Muscle layer of colon (tissue), 2 donors: ENCODE measurements around the gene C10orf71.

ENCODE experiments used
- H3K27ac ChIP-seq: one replicate; pipeline ENCODE4 v1.7.0; 2013; ENCODE audit warnings: low read depth, mild to moderate bottlenecking, low read length, moderate library complexity
- H3K27me3 ChIP-seq, 2 donors: one replicate each; pipeline ENCODE4 v1.7.0; 2013; ENCODE audit warnings: low read length in 2 of 2, mild to moderate bottlenecking in 2 of 2; ENCODE audit not compliant: insufficient read depth in 2 of 2, control insufficient read depth in 1 of 2
- H3K36me3 ChIP-seq: one replicate; pipeline ENCODE4 v1.7.0; 2013; ENCODE audit warnings: mild to moderate bottlenecking, low read length; ENCODE audit not compliant: insufficient read depth
- H3K4me1 ChIP-seq: one replicate; pipeline ENCODE4 v1.7.0; 2013; ENCODE audit warnings: mild to moderate bottlenecking, low read length; ENCODE audit not compliant: insufficient read depth
- H3K4me3 ChIP-seq, 2 donors: one replicate each; pipeline ENCODE4 v1.7.0; 2013; ENCODE audit warnings: low read length in 2 of 2, low read depth in 1 of 2, mild to moderate bottlenecking in 1 of 2, moderate library complexity in 1 of 2
- H3K9ac ChIP-seq: one replicate; pipeline ENCODE4 v1.7.0; 2013; ENCODE audit warnings: low read length
- H3K9me3 ChIP-seq: one replicate; pipeline ENCODE4 v1.7.0; 2013; ENCODE audit warnings: mild to moderate bottlenecking, low read length
- donor health status: abdominal sarcoma.
- donor health status: Adenocarcinoma of cecum.

Gene C10orf71

DNA sequence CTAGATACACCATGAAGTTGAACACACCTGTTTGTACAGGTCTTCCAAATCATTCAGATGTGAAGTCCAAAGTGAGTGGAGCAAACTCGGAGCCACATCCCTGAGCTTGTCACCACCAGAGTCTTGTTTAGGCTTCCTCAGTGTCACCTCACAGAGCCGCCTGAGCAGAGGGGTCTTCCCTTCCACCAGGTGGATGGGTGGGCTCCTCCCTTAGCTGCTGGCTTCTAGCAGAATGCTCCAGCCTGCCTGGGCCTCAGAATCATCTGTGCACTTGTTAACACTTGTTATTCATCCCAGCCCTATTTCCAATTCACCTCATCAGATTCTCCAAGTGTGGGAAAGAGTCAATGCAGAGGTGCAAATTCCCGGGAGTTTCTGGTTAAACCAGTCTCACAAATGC is 32.5 kb downstream of the C10orf71 start:
- H3K27ac ChIP-seq, result no peak overlapping the region
- no peaks in the 10 kb centered on the region for H3K9me3 ChIP-seq
- no peaks in the 10 kb centered on the region for H3K36me3 ChIP-seq
- no peak overlapping the region for H3K4me3 ChIP-seq
- no peak overlapping the region for H3K9ac ChIP-seq
- no peaks in the 10 kb centered on the region for H3K4me1 ChIP-seq
- H3K27me3 ChIP-seq, result no peaks in the 10 kb centered on the region

DNA sequence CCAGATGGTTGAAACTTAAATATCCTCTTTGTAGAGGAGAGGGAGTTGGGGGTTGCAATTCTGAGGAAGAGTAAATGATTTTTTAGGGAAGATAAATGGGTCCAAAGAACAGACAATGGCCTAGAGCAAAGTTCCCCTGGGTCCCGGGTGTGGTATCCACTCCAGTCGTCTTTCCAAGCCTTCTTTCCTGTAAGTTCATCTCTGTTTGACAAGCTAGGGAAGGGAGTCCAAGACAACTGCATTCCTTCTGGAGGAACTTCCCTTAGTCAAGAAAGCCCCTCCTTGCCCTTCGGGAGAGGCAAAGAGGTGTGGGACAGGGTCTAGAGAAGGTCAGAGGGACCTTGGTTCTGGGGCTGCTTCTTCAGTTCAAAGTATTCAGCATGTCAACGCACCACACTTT is 33.4 kb downstream of the C10orf71 start:
- H3K4me1 ChIP-seq, result no peaks in the 10 kb centered on the region
- no peaks in the 10 kb centered on the region for H3K9me3 ChIP-seq
- H3K36me3 ChIP-seq, result no peaks in the 10 kb centered on the region
- H3K9ac ChIP-seq, result no peak overlapping the region
- no peak overlapping the region for H3K27ac ChIP-seq
- H3K4me3 ChIP-seq, result no peak overlapping the region
- H3K27me3 ChIP-seq, result no peaks in the 10 kb centered on the region

DNA sequence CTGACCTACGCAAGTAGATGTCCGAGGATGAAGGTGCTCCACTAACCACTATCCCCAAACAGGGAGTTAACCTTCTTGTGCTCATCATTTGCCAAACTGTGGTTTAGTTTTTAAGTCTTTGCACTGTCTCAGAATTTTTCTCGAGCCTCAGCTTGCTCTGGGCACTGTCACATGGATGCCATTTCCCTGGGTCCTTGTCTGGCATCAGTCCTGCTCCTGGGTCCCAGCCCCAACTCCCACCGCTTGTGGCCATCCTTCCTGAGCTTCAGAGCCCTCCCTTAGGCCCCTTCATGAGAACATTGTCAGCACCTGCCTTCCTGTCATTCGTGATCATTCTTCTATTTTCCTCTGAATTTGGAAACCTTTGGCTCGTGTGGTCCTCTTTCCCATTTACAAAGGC is 33.8 kb downstream of the C10orf71 start:
- no peaks in the 10 kb centered on the region for H3K9me3 ChIP-seq
- no peaks in the 10 kb centered on the region for H3K4me1 ChIP-seq
- H3K27me3 ChIP-seq, result no peaks in the 10 kb centered on the region
- no peaks in the 10 kb centered on the region for H3K36me3 ChIP-seq
- no peak overlapping the region for H3K27ac ChIP-seq
- H3K9ac ChIP-seq, result no peak overlapping the region
- no peak overlapping the region for H3K4me3 ChIP-seq

DNA sequence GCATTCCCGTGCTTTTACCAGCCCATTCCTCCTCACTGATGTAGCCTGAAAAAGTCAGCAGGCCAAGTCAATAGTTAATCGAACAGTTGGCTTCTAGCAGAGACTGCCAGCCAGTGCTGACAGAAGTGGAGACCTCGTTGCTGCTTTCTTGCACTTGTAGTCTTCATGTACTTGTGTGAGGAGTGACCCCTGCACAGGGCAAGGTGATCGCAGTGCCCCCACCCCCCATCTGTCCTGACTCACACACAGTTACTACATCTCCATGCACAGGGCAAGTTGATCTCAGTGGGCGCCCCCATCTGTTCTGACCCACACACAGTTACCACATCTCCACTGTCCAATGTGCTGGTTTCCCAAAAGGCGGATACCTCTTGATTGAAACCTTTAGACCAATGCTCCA is 34.2 kb downstream of the C10orf71 start:
- Histone ChIP-seq H3K4me1 (no peaks in the 10 kb centered on the region), H3K27me3 (no peaks in the 10 kb centered on the region), H3K9ac (no peak overlapping the region), H3K4me3 (no peak overlapping the region), H3K9me3 (no peaks in the 10 kb centered on the region), H3K36me3 (no peaks in the 10 kb centered on the region), H3K27ac (no peak overlapping the region)

DNA sequence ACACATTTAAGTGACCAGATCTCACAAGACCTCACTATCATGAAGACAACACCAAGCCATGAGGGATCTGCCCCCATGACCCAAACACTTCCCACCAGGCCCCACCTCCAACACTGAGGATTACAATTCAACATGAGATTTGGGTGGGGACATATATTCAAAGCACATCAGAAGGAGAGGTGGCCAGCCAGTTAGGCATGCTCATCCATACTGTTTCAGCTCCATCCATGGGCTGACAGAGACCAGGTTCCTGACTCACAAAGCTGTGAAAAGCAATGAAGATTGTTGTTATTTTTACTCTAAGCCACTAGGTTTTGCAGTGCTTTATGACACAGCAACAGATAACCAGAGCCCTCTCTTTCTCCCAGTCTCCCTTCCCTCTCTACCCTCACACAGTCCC is 36.0 kb downstream of the C10orf71 start:
- Histone ChIP-seq H3K4me1 (no peaks in the 10 kb centered on the region), H3K9me3 (no peaks in the 10 kb centered on the region), H3K27ac (no peak overlapping the region), H3K9ac (no peak overlapping the region), H3K4me3 (no peak overlapping the region), H3K27me3 (no peaks in the 10 kb centered on the region), H3K36me3 (no peaks in the 10 kb centered on the region)

DNA sequence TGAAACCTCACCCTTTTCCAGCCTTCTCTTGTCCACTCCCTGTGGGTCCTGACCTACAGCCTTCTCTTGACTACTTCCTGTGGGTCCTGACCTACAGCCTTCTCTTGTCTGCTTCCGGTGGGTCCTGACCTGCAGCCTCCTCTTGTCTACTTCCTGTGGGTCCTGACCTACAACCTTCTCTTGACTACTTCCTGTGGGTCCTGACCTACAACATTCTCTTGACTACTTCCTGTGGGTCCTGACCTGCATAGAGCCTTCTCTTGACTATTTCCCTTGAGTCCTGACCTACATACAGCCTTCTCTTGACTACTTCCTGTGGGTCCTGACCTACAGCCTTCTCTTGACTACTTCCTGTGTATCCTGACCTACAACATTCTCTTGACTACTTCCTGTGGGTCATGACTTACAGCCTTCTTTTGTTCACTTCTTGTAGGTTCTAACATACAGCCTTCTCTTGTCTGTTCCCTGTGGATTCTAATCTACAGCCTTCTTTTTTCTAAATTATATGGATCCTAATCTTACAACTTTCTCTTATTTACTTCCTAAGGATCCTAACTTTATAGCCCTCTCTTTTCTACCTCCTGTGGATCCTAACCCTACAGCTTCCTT is 36.5 kb downstream of the C10orf71 start:
- no peak overlapping the region for H3K9ac ChIP-seq
- no peaks in the 10 kb centered on the region for H3K4me1 ChIP-seq
- H3K4me3 ChIP-seq, result no peak overlapping the region
- H3K27ac ChIP-seq, result no peak overlapping the region
- no peaks in the 10 kb centered on the region for H3K36me3 ChIP-seq
- H3K27me3 ChIP-seq, result no peaks in the 10 kb centered on the region
- H3K9me3 ChIP-seq, result no peaks in the 10 kb centered on the region

DNA sequence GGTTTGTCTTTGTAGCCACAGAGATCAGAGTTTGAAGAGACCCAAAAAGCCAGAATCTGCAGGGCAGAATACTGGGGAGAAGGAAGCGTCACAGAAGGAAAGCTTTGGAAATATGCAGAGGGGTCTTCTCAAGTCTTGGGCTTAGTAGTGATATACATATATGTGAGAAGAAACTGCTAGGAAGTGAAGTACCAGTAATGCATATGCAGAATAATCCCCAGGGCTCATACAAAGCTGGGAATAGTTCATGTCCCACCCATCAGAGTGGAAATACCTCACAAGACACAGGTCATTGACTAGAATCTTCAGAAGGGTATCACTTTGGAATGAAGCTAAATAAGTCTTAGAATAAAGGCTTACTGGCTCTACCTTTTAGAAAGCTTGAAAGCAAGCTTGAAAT is 39.6 kb downstream of the C10orf71 start:
- H3K27me3 ChIP-seq, result no peaks in the 10 kb centered on the region
- no peaks in the 10 kb centered on the region for H3K4me1 ChIP-seq
- no peak overlapping the region for H3K4me3 ChIP-seq

DNA sequence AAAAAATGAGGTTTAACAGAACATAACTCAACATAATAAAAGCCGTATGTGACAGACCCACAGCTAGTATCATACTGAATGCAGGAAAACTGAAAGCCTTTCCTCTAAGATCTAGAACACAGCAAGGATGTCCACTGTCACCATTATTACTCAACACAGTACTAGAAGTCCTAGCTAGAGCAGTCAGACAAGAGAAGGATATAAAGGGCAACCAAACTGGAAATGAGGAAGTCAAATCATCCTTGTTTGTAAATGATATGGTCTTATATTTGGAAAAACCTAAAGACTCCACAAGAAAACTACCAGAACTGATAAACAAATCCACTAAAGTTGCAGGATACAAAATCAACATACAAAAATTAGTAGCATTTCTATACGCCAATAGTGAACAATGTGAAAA is 45.9 kb downstream of the C10orf71 start:
- H3K4me3 ChIP-seq, result no peak overlapping the region
- no peak overlapping the region for H3K9ac ChIP-seq
- H3K36me3 ChIP-seq, result no peaks in the 10 kb centered on the region
- H3K27me3 ChIP-seq, result no peaks in the 10 kb centered on the region
- H3K9me3 ChIP-seq, result no peaks in the 10 kb centered on the region
- no peaks in the 10 kb centered on the region for H3K4me1 ChIP-seq
- no peak overlapping the region for H3K27ac ChIP-seq

More for the DNA sequence above, 39.6 kb downstream of the C10orf71 start:
- H3K9me3 ChIP-seq, result no peaks in the 10 kb centered on the region
- H3K9ac ChIP-seq, result no peak overlapping the region
- H3K27ac ChIP-seq, result no peak overlapping the region
- H3K36me3 ChIP-seq, result no peaks in the 10 kb centered on the region

DNA sequence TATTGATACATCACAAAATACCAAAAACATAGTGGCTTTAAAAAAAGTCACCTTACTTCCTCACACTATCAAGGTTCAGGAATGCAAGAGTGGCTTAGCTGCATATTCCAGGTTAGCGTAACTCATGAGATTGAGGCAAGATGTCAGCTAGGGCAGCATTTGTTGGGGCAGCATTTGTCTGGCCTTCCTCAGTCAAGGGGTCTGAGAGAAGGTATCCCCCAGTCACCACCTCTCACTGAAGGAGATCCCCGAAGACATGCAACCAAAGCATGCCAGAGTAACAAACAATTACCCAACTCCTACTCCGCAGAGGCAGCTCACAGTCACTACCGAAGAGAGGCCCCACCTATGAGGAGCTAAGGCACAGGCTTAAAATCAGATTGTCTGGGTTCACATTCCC is 48.4 kb downstream of the C10orf71 start:
- Histone ChIP-seq H3K9me3 (no peaks in the 10 kb centered on the region), H3K4me3 (no peak overlapping the region), H3K36me3 (no peaks in the 10 kb centered on the region), H3K27me3 (no peaks in the 10 kb centered on the region), H3K27ac (no peak overlapping the region), H3K4me1 (no peaks in the 10 kb centered on the region), H3K9ac (no peak overlapping the region)

DNA sequence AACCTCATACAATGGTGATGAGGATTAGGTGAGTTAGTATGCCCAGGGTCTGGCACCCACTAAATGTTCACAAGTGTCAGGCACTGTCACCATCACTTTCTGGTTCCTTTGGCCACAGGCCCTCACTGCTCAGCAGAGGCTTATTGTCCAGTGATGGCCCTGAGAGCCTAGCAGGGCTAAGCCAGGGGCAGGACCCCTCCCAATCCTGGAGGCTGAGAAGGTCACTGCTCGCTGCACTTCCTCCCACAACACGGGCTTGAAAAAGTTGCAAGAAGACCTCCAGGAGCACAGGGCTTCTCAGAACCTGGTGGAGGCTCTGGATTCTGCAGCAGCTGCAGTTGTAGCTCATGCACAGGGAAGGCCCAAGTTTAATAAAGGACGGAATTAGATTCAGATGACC is 48.9 kb downstream of the C10orf71 start:
- no peaks in the 10 kb centered on the region for H3K36me3 ChIP-seq
- H3K9me3 ChIP-seq, result no peaks in the 10 kb centered on the region
- H3K9ac ChIP-seq, result no peak overlapping the region
- no peak overlapping the region for H3K4me3 ChIP-seq
- no peaks in the 10 kb centered on the region for H3K27me3 ChIP-seq
- no peaks in the 10 kb centered on the region for H3K4me1 ChIP-seq
- no peak overlapping the region for H3K27ac ChIP-seq

DNA sequence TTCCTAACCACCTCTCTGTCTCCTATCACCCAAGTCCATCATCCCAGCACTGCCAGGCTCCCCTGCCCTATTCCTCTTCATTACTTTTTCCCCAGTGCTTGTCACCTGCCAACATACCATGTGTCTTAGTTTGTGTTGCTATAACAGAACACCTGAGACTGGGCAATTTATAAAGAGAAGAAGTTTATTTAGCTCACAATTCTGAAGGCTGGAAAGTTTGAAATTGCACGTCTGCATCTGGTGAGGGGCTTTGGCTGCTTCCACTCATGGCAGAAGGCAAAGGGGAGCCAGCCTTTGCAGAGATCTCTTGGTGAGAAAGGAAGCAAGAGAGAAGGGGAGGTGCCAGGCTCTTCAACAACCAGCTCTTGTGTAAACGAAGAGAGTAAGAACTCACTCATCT is 49.6 kb downstream of the C10orf71 start:
- H3K27me3 ChIP-seq, result no peaks in the 10 kb centered on the region
- H3K36me3 ChIP-seq, result no peaks in the 10 kb centered on the region
- H3K4me1 ChIP-seq, result no peaks in the 10 kb centered on the region
- H3K9ac ChIP-seq, result no peak overlapping the region
- H3K4me3 ChIP-seq, result no peak overlapping the region
- H3K9me3 ChIP-seq, result no peaks in the 10 kb centered on the region
- H3K27ac ChIP-seq, result no peak overlapping the region

DNA sequence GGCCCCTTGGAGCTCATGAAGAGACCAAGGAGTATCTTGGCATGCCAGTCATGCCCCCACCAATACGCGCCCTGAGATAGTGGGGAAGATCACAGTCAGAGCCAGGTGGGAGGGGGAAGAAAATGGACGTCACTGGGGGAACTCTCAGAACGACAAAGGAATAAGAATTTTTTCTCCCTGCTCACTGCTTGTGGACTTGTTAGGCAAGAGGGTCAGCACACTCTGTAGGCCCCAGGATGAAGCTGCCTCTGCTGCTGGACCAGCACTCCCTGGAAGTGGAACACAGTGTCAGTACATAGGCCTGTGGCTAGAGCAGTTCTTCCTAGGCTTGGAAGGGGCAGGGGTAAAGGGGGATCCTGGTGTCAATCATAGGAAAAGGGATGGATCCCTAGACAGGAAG is 50.4 kb downstream of the C10orf71 start:
- Histone ChIP-seq H3K27me3 (no peaks in the 10 kb centered on the region), H3K4me3 (no peak overlapping the region), H3K36me3 (no peaks in the 10 kb centered on the region), H3K9me3 (no peaks in the 10 kb centered on the region), H3K4me1 (no peaks in the 10 kb centered on the region), H3K9ac (no peak overlapping the region), H3K27ac (no peak overlapping the region)
